Activated CD4-positive, alpha-beta T cell treated with anti-CD3 and anti-CD28 coated beads for 4 hours (primary cell): ENCODE measurements around the gene VAMP8.
A peak's percentile ranks its signal among the peaks of the same experiment; 100 is the strongest.
"Not testable (repeated sequence)": the region's sequence is repeated elsewhere in the genome, so short reads cannot be mapped to it uniquely, and the experiment has no call there.

ENCODE experiments used
- DNase-seq, 2 donors: peaks; one replicate each; pipeline ENCODE4 v3.0.0-alpha.2; 2020

Gene VAMP8

DNA sequence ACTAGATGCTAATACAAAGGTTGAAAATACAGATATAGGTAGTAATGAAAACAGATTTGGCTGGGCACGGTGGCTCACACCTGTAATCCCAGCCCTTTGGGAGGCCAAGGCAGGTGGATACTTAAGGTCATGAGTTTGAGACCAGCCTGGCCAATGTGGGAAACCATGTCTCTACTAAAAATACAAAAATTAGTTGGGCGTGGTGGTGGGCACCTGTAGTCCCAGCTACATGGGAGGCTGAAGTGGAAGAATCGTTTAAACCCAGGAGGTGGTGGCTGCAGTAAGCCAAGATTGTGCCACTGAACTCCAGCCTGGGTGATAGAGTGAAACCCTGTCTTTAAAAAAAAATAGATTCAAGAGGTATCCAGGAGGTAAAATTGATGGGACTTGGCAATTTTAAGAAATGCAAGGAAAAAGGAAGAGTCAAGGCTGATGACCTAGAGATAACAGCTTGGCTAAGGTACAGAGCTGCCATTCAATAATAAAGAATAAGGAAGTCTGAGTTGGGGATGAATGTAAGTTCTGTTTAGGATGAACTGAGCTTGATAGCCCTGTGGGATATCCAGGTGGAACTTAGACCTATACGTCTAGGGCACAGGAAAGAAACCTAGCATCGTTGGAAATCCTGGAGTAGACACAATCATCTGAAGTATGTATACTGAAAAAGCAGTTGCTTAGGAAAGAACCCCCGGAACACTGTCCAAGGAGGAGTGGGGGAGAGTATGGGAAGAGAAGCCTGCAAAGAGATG, 29.4 kb upstream of the VAMP8 start:
- no peak for DNase-seq

GRCh38 chr2:85548608-85548900, 28.8 kb upstream of the VAMP8 start:
- DNase-seq, result no peak

DNA sequence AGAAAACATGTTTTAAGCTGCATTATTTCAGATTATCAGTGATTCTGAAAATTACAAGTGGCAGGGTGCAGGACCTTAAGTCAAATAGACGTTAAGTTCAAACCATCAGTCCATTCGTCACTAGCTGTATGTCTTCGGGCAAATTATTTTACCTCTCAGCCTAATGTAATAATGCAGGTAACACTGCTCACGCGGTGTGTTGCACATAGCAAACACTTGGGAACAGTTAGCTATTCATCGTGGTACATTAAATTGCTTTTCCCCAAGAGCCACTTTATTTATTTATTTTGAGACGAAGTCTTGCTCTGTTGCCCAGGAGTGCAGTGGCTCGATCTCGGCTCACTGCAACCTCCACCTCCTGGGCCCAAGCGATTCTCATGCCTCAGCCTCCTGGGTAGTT, 28.3 kb upstream of the VAMP8 start:
- DNase-seq, result no peak

- no peak for DNase-seq
Measured at GRCh38 chr2:85549826-85550225, 27.6 kb upstream of the VAMP8 start.

DNA sequence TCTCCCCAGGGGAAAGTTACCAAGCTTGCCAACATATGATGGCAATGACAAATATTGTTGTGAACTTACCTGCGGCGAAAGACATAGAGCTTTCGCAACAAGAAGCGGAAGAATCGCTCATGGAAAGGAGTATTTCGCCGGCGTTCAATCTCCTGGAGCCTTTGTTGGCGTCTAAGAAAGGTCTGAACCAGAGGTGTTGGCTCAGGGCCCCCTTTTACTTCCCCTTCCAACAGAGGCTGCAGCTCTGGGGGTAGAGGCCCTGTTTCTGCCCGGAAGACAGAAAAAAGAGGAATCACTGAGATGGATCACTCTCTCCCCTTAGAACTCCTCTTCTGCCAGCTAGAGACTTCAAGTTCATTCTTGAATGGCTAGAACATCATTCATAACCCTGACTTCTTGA, 26.9 kb upstream of the VAMP8 start:
- no peak for DNase-seq

DNA sequence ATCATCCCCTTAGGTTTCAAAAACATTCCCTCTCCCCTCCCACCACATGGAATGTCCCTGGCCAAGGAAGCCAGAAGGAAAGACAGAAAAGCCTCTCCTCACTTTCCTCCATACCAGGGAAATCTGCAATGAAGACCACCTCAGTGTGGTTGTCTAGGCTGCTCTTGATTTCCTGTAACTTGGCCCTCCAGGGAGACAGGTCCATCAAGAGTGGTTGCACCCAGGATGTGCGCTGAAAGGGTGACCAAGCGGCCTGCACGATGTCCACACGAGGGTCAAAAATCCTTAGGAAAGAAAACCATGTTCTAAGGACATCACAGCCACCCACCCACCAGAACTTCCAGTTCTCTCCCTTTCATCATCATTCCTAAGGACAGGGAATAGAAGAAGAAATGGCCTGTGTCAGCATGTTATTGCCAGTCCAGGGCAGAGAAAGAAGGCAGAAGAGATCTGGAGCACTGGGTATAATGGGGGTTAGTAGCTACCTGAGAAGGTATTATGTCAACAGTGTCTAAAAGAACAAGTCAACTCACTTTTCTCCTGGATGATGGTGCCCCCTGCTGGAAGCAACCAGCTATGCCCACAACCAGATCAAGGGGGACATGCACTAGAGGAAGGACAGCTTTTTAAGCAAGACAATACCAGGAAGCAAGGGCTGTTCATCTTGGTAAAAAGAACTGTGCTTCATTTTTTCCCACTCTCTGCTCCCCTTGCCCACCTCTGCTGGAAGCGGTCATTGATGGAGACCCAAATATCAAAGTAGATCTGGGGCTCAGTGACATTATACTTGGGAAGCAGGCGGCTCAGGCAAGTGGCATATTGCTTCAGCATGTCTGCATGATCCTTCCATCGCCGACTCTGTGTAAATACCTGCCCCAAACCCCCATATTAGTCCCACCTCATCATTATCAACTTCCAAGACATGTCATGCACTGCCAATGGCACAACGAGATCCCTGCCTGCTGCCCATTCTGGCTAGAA, 25.4 kb upstream of the VAMP8 start:
- peak; percentile 81 to 93 for DNase-seq

- DNase-seq, result no peak
Measured at GRCh38 chr2:85553184-85553583, 24.2 kb upstream of the VAMP8 start.

GRCh38 chr2:85554980-85555612, 22.3 kb upstream of the VAMP8 start:
- DNase-seq, result no peak

DNA sequence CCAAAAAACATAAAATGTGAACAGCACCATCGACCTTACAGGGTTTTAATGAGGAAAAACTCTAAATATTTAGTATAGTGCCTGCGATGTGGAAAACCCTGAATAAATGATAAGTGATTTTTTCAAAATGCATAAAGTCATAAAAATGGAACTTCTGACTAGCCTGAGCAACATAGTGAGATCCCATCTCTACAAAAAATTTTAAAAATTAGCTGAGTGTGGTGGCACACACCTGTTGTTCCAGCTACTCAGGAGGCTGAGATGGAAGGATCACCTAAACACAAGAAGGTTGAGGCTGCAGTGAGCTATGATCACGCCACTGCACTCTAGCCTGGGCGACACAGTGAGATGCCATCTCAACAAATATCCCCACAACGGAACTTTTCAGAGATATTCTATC, 20.3 kb upstream of the VAMP8 start:
- no peak for DNase-seq

GRCh38 chr2:85558160-85558559, 19.2 kb upstream of the VAMP8 start:
- no peak for DNase-seq

DNA sequence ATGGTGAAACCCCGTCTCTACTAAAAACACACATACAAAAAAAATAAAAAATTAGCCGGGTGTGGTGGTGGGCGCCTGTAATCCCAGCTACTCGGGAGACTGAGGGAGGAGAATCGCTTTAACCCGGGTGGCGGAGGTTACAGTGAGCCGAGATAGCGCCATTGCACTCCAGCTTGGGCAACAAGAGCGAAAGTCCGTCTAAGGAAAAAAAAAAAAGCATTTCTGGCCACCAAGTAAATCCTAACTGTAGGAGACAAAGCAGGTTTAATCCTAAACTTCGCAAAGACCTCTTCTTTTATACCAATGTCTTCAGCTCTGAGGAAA, 17.0 kb upstream of the VAMP8 start:
- not testable (repeated sequence) for DNase-seq

DNA sequence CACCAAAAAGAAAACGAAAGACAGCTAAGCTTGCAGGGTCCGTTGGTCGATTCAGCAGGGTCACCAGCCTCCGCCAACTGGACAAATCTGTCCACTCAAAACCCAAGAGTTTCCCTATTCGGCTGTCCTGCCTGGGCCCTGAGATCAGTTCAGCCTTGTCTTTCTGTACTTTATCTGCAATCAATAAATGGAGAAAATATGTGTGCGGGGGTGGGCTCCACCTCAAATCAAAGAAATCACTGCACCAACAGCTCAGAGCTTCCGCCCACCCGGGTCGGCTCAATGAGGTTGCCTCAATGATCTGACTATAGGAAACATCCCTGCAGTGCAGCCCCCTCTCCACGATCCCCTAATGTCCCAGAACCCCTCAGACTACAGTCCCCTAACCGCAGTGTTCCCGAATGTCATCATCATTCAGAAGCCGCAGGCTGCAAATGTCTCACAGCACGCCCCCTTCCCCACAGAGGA, 16.5 kb upstream of the VAMP8 start:
- peak in 1 of 2 donors; percentile 38 for DNase-seq

DNA sequence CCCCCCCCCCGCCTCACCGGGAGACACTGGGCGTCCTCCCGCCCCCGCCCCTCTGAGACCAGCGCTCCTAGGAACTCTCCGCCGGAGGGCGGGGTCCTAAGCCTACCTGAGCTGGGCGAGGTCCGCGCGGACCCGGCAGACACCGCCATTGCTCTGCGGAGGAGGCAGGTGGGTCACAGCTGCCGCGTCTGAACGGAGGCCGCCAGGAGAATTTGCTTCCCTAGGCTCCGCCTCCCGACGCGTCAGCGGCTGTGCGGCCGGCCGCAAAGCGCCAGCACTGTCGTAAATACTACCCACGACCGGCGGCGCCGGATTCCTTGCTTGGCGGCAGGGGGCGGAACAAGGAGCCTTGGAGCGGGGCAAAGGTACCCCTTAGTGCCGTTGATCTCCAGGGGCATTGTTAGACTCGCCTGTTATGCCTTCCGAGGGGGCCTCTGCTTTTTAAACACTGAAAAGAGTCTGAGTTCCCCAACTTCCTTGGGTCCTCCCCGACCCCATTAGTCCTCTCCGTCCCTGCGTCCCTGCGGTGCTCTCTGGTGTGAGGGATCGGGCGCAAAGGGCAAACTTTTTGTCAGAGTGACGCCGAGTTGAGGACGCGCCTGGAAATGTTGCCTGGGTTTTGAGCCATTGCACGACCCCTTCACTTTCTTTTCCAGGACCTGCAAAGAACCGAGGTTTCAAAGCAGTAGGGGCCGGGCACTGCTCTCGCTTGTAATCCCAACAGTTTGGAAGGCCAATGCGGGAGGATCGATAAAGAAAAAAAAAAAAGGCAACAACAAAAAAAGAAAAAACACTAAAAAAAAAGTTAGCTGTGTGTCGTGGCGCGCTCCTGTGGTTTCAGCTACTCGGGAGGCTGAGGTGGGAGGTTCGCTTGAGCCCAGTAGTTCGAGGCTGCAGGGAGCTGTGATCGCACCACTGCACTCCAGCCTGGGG, 15.8 kb upstream of the VAMP8 start, which contains the start of gene GGCX:
Gene GGCX (minus strand): TSS at position 214 of the 933 bp plus-strand sequence. CDS start 65 bp downstream, at position 149.
- peak; percentile 93 to 95 for DNase-seq

DNA sequence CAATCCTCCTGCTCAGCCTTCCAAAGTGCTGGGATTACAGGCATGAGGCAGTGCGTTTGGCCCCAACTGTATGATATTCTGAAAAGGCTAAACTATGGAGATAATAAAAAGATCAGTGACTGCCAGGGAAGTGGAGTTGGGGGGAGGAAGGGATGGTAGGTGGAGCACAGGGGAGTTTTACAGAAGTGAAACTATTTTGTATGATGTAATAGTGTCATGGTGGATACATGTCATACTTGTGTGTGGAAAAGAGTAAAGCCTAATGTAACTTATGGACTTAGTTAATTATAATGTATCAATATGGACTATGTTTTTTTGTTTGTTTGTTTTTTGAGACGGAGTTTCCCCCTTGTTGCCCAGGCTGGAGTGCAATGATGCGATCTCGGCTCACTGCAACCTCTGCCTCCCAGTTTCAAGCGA, 13.2 kb upstream of the VAMP8 start:
- DNase-seq, result no peak

GRCh38 chr2:85566265-85566664, 11.1 kb upstream of the VAMP8 start:
- no peak for DNase-seq

- no peak for DNase-seq
Measured at GRCh38 chr2:85575739-85576138, 1.6 kb upstream of the VAMP8 start.

DNA sequence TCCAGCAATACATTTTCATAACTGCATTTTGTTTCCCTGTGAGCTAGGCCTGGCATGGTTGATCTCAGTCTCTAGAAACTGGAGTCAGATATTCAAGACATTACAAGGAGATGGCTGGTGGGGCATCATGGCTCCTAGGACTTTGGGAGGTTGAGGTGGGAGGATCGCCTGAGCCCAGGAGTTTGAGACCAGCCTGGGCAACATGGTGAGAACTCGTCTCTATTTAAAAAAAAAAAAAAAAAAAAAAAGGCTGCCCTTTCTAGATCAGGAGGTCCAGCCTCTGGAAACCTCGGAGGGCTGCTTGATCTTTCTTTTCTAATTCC, 362 bp upstream of the VAMP8 start:
- DNase-seq, result no peak

DNA sequence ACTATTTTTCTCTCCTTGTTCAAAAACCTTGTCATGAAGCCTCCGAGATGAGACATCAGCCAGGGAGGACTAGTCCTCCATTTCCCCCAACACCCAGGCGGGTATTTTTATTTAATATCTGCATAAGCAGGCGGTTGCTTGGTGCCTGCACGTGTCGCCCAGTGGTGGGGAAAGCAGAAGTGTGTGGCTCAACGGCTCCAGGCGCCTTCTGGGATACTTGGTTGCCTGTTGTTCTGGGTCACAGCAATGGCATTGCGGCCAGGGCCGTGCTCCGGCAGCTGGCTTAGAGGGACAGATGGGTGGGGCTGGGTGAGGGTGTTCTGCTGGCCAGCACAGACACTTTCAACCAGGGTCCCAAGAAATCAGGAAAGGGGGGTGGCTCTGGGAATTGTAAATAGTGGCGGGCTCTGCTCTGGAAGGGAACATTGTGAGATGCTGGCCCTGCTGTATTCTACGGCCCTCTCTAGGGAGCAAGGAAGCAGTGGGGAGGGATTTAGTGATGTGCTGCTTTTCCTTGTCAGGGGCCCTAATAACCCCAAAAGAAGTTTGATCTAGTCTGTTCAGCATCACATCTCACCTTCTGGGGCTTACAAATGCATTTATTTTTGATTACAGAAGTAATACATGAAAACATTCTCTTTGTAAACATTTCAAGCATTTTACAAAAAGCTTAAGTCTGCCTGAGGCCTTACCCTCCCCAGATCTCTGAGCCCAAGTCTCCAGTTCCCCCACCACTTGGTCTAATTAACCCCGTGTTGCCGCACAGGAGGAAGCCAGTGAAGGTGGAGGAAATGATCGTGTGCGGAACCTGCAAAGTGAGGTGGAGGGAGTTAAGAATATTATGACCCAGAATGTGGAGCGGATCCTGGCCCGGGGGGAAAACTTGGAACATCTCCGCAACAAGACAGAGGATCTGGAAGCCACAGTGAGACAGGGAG, 1.1 kb downstream of the VAMP8 start:
- no peak for DNase-seq

DNA sequence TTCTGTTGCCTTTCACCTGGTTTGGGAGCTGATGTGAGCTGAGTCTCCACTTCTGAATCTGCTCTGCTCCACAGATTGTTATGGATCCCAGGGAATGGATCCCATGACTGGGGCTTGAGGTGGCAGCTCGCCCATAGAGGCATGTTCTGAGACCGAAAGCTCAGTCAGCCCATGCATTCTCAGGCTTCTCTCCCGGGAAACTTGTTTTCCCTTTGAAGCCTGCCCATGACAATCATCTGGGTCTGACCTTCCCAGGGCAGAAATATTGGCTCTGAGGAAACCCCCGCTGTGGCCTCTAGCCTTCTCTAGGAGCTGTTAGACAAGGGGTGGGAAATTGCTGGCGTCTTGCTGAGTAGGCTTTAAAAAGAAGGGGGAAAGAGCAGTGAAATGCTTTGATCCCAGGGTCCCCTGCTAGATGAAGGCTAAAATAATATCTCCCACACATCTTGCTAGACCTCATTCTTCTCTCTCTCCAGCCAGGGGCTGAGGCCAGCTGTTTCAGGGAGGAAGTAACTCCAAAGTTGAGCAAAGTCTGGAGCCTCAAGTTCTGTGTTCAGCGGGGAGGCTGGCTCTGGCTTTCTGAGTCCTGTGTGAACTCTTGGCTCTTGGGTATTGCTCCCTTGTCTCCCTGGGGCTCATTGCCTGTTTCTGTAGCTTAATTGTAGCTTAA, 2.0 kb downstream of the VAMP8 start:
- no peak for DNase-seq

GRCh38 chr2:85580206-85580605, 2.8 kb downstream of the VAMP8 start:
- no peak for DNase-seq

- DNase-seq, result no peak
Measured at GRCh38 chr2:85582492-85582891, 5.1 kb downstream of the VAMP8 start.
